HG02970 (cell line): ENCODE results near the gene EGFLAM.
"Not testable (repeated sequence)": the region's sequence is repeated elsewhere in the genome, so short reads cannot be mapped to it uniquely, and the experiment has no call there.

Source experiments
- ATAC-seq: cut with Tn5 transposase; IDR thresholded peaks from one replicate; pipeline ENCODE4 v1.9.1; 2021; ENCODE audit warnings: mild to moderate bottlenecking, moderate library complexity, moderate number of reproducible peaks; ENCODE audit not compliant: unreplicated experiment, low FRiP score

Gene EGFLAM

GRCh38 chr5:38410304-38410990 lies 152.1 kb downstream of the EGFLAM start:
- ATAC-seq: no peak

DNA sequence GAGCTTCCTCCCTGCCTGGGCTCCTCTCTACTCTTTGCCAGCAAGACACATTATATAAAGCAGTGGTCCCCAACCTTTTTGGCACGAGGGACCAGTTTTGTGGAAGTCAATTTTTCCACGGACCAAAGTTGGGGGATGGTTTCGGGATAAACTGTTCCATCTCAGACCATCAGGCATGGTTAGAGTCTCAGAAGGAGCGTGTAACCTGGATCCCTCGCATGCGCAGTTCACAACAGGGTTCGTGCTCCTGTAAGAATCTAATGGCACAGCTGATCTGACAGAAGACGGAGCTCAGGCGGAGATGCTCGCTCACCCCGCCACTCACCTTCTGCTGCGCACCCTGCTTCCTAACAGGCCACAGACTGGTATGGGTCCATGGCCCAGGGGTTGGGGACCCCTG lies 155.3 kb downstream of the EGFLAM start:
- no peak for ATAC-seq

DNA sequence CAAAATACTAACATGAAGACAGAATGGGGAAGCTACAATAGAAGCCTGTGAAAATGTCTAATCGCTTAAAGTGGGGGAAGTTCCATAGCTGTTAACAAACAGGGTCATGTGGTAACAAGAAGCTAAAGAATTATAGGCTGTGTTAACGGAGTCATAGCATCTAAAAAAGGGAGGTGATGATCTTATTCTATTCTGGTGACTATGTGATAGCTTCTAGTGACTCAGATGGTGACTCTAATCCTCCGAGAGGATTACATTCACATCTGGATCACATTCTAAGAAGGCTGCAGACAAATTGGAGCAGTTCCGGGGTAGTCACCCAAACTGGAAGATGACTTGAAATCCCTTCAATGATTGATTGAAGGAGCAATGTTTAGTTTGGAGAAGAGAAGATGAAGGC lies 156.0 kb downstream of the EGFLAM start:
- no peak for ATAC-seq

DNA sequence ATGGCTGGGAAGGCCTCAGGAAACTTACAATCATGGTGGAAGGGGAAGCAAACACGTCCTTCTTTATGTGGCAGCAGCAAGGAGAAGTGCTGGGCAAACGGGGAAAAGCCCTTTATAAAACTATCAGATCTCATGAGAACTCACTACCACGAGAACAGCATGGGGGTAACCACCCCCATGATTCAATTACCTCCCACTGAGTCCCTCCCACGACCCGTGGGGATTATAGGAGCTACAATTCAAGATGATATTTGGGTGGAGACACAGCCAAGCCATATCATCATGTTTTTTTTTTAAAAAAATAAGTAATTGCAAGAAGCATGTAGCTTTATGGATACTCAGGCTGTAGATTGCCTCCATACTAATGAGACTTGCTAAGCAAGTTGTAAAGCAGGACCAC lies 157.4 kb downstream of the EGFLAM start:
- ATAC-seq: not testable (repeated sequence)

DNA sequence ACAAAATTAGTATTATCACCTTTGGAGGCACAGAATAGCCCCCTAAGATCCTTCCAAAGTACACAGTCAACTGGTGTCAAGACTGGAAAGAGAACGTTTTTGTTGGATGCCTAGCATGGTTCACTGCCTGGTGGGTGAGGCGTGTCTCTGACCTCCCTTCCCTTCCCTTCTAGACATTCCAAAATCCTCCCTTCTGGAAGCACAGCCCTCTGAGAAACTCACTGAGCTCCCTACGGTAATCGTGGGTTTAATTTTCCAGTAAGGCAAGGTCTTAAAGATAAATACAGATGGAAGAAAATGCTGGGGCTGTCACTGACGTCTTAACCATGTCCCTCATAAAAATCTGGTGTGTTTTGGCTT lies 159.3 kb downstream of the EGFLAM start:
- ATAC-seq: no peak

DNA sequence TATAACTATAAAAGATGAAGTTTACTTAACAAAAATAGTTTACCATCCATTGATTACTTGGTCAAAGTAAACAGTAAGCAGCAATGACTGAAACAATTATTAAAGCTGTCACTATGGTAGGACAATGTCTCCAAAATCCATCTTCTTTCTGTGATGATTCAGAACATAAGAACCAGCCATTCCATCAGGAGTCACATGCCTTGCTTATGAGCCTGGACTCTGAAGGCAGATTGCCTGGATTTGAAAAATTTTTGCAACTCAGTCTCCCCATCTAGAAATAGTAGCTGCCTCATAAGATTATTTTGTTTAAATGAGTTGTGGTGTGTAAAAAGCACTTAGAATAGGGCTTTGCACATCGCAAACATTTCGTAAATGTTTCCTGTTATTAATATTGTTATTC lies 161.9 kb downstream of the EGFLAM start:
- ATAC-seq: no peak

DNA sequence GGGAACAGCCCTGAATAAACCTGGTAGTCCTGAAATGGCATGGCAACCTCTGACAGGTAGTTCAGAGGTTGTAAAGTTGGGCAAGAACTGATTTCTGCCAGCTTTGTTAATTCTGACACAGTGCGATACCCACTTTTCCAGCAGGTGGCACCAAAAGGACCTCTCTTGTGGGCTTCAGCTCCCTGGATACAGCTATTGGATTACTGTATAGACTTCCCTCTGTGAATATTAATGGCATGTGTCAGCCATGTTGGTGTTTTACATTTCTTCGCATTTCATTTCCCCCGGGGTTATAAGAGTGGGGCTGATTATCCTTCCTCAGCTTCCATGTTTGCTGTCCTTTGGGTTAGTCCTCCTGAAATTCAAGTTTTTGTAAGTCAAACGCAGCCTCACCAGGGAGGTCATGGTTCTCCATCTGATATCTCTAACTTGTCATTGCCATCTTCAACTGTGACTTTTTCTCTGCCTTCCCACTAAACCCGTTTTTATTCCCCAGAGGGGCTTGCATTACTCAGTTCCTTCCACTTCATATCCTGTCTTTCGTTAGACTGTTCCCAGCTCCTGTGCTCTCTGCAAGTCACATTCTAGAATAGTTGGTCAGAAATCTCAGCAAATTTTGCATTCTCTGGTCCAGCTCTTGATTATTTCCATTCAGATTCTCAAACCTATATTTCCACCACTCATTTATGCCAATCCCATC lies 162.5 kb downstream of the EGFLAM start:
- peak; percentile 60 for ATAC-seq

DNA sequence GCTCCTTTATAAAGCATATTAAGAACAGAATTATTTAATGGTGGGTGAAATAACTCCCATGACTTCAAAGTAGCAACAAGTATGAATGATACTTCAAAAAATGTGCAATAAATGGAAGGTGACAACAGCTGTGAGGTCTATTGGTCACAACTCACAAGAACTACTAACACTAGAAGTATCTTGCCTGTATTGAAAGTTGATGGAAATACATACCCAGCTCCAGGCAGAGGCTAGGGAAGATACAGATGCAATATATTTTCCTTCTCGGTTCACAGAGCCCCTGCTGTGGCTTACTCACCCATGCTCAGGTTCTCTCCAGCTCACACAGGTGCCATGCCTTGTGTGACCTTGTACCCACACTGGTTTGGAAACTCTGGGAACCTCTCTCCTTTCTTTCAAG lies 164.3 kb downstream of the EGFLAM start:
- no peak for ATAC-seq

DNA sequence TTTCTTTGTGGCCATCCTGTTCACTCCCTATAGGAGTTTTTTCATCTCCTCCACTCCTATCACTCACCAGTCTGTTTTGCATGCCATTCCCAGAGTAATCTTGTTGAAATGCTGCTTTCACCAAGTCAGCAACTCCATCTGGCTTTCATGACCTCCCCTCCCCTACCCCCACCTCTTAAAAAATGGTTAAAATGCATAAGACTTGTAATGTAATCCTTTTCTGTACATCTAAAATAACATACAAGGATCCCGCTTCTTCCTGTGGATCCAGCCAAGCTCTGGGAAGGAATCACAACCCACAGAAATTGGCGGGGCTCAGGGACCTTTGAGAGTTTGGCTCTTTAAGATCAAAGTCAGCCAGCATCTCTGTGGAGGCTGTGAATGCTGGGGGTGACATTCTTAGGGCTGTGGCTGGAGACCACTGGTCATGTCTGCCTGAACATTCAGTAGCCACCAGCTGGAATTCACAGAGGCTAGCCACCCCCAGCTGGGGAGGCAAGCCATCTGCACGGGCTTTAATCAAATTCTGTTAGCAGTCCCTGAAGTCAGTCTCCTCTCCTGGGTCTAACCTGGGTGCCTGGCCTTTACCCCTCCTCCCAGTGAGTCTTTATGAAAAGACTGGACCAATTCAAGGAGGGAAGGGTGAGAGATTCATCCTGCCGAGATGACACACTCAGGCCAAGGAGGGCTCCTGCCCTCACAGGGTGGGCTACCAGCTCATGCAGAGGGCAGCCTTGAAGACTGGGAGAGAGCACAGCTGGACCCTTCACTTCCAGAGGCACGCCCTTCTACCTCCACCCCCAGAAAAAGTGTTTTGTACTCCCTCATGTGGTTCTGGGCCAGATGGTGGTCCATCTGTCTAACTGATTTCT lies 165.2 kb downstream of the EGFLAM start:
- no peak for ATAC-seq

DNA sequence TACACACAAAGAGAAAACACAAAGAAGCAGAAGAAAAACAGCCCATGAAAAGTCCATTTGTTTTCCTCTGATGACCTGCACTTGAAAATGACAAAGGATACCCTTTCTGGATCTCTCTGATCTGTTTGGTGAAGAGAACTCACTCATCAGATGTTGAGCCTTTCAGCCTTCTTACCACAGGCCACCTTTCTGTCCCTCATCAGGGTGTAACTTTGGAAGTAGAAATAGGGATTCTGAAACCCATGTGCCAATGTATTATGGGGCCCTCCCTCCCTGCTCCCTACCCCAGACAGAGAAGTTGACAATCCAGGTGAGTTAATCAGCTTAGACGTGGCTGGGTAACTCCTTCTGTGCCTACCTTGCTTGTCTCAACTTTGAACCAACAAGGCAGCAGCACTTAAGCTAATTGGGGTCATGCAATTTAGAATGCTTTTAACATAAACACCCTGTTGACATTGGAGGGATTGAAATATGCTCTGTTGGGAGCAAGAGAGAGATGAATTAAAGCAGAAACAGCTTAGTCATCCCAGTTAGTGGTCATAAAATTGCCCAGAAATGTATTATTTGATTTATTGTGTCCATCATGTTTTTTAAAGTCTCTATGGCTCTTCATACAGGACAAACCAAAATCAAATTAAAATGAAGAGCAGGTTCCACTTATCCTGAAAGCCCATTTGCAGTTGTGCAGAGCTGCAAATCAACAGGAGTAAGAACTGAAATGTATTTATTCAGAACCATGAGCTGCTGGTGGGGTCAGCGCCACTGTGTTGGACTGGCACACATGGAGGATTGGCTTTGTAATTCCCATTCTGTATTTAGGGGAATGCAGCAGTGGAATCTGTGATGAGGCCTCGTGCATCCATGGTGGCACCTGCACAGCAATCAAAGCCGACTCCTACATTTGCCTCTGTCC lies 166.0 kb downstream of the EGFLAM start:
- ATAC-seq: no peak

DNA sequence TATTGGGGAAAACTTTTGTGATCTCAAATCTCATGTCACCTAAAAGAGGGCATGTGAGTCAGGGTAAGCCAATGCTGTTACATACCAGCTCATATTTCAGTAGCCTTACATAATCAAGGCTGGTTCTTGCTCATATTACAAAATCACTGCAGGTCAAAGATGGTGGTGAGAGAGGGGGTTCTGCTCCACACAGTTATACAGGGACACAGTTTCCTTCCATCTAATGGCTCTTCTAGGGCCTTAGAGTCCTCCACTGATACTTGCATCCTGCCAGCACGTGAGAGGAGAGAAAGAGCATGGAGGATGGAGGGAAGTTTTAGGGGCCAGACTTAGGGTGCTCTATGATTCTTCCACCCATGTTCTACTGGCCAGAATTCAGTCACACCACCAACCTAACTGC lies 168.1 kb downstream of the EGFLAM start:
- no peak for ATAC-seq

DNA sequence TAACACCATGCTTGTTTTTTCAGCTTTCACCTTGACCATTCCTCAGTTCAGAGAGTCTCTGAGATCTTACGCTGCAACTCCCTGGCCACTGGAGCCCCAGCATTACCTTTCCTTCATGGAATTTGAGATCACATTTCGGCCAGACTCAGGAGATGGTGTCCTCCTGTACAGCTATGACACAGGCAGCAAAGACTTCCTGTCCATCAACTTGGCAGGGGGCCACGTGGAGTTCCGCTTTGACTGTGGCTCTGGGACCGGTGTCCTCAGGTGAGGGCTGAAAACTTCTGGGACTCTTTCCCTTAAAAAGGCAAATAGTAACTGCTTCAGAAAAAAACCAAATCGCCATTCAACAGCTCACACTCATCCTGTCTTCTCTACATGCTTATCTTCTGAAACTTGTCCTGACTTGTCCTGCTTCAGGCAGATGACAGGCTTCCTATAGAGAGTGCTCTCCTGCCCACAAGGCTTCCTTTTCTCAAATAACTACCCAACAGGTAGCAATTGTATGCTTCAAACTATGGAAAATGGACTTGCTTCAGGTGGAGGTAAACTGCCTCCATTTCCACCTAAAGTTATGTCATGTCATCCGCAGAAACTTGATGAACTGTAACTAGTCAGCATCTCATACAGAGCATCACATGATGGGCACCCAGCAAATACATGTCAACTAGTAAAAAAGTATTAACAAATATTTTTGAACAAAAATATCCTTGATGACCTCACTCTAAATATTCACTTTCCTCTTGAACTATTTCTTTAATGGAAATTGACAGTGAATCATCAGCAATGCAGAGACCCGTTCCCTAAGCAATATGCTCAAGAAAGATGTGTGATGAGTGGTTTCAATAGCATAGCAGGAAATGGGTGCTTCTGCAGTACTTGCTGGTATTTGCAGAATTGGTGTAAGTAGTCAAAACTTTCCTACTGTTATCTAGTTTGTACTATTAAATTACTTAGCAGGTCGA lies 168.9 kb downstream of the EGFLAM start:
- no peak for ATAC-seq

GRCh38 chr5:38431242-38431853 lies 173.0 kb downstream of the EGFLAM start:
- no peak for ATAC-seq

GRCh38 chr5:38433160-38433861 lies 175.0 kb downstream of the EGFLAM start:
- no peak for ATAC-seq

GRCh38 chr5:38434966-38435705 lies 176.8 kb downstream of the EGFLAM start:
- ATAC-seq: no peak

- ATAC-seq: no peak
Observed at GRCh38 chr5:38438757-38439156, 180.4 kb downstream of the EGFLAM start.

GRCh38 chr5:38441453-38442246 lies 183.3 kb downstream of the EGFLAM start:
- peak; percentile 98 for ATAC-seq
